Stimulated activated CD4-positive, alpha-beta T cell treated with anti-CD3 and anti-CD28 coated beads, Interleukin-4, amount 100 ng/mL, for 4 hours (primary cell): ENCODE results near the gene PRKAR2B.

Experiments used
- DNase-seq, 2 experiments: peaks; one replicate each; pipeline ENCODE4 v3.0.0-alpha.2; 2020

Gene PRKAR2B

GRCh38 chr7:107044347-107045194 is at the start of gene PRKAR2B:
Gene PRKAR2B (plus strand): TSS chr7:107044705. CDS start chr7:107044908, 203 bp downstream.
- DNase-seq: peak; percentile 67 to 76

DNA sequence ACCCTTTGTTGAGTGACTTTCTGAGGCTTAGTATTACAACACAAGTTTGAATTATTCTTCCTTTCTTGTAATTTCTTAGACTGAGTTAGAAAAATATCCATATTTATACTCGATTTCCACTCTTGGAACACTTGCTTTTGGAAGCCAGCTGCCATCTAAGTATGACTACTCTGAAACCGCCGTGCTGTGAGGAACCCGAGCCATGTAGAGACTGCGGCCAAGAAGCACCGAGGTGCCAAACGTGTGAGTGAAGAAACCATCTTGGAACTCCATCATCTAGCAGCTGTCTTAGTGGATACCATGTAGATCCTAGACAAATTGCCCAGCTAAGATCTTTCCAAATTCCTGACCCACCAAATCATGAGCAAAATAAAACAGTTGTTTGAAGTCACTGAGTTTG is 49.7 kb upstream of the PRKAR2B start:
- no peak for DNase-seq

DNA sequence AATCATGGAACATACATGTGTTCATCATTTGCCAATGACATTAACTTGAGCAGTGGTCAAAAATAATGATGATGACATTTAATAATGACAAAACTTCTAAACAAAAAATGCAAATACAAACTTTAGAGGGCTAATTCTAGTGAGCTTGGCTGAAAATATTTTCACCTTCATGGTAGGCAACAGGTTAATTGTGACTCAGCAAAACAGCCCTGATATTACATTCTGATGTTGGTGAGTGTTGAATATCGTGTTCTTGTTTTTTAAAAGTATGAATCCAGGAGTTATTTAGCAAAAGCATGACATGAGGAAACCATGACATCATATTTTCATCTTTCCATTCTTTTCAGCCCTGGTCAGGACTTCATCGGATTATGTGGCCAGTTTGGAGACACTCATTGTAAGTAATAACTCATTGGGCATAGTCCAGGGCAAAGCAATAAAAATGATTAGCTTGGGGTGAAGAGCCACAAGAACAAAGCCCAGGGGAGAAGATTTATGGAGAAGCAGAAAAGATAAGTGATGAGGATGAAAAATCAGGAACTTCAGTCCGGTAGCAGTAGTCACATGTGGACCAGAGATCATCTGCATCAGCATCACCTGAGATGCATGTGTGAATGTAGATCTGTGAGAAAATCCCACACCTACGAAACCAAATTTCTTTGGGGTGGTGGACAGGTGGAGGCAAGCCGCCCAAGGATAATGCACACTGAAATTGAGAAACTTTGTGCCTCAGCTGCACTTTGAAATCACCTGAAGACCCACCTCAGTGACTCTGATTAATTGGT is 46.8 kb upstream of the PRKAR2B start:
- DNase-seq: no peak

DNA sequence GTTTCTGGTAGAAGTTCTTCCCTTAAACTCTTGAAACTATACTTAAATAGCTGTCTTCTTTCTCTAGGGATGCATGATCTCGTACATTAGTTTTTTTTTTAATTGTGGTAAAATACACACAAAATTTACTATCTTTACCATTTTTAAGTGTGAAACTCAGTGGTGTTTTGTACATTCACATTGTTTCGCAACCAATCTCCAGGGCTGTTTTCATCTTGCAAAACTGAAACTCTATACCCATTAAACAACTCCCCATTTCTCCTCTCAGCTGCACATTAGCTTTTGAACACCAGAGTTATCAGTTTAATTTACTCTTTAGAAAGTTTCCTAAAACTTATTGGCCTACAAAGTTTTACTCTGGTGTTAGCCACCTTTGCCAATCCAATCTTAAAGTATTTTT is 45.5 kb upstream of the PRKAR2B start:
- no peak for DNase-seq

GRCh38 chr7:107001490-107001889 is 43.0 kb upstream of the PRKAR2B start:
- no peak for DNase-seq

- DNase-seq: no peak
Measured at GRCh38 chr7:107002126-107002525, 42.4 kb upstream of the PRKAR2B start.

GRCh38 chr7:107002529-107002998 is 41.9 kb upstream of the PRKAR2B start:
- DNase-seq: no peak

GRCh38 chr7:107007007-107007891 is 37.3 kb upstream of the PRKAR2B start:
- no peak for DNase-seq

- DNase-seq: no peak
Measured at GRCh38 chr7:107007892-107008287, 36.6 kb upstream of the PRKAR2B start.

DNA sequence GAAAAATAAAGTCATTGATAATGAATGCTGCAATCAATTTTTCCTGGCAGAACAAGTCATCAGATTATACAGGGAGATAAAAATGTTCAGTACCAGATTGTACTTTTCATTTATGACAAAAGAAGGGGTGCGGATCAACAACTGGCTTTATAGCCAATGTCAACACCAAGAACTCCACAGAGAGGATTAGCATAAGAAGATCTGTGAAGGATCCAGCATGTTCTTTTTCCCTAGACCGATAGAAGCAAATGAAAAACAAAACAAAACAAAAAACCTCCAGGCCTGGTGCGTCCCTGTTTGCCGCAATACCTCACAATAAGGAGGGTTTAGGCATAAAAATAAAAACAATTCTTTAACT is 34.7 kb upstream of the PRKAR2B start:
- DNase-seq: no peak

DNA sequence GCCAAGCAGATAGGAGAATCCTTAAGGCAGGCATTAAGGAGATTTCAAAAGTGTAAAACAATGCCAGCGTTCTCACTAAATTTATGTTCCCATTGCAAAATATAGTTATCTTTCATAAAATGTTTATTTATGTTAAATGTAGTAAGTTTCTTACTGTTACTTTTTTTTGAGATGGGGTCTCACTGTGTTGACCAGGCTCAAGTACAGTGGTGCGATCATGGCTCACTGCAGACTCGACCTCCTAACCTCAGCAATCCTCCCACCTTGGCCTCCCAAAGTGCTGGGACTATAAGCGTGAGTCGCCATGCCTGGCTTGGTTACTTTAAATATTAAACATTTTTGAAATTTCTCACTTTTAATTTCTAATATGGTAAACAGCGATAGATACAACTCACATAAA is 31.8 kb upstream of the PRKAR2B start:
- DNase-seq: no peak

GRCh38 chr7:107014387-107015023 is 30.0 kb upstream of the PRKAR2B start:
- no peak for DNase-seq

DNA sequence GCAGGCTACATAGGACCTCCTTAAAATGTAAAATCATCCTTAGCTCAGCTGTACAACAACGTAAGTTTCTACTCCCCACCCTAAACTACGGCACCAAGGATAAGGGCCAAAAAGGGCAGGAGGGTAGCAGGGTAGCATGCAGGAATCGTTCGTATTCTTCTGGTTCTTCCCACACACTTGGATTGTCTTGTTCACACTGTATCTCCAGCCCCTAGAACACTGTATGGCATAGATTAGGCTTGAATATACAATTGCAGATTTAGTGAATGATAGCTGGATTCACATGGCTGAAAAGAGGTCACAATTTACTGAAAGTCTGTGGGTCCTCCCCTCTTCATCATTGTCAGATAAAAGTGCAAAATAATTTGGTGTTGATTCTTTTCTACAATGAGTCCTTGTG is 28.2 kb upstream of the PRKAR2B start:
- no peak for DNase-seq

DNA sequence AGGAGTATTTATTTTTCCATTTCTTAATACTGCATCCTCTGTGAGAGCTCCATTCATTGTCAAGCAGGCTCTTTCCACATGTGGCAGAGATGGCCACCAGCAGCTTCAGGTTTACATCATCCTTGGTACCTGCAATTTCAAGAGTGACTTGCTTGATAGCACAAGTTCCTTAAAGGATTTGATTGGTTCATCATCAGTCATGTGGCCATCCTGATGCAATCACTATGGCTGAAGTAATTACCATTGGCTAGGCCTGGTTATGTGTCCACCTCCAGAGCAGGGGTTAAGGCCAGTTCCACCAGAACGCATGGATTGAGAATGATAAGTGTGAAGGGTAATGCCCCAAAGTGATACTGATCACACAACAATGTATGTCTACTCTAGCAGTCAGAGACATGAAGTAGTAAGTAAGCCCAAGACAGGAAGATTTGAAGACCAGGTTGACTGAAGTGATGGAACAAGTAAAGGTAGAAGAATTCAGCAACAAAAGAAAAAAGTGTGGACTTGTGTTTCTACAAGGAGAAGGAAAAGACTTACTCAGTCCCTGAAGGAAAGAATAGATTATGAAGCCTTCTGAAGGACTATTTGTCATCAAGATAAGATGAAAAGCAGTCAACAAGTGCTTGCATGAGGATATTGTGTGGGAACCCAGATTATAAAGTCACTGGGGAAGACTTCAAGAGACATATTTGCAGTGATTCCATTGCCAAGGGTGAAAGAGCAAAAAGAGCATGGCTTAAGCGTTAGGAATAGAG is 26.4 kb upstream of the PRKAR2B start:
- no peak for DNase-seq

DNA sequence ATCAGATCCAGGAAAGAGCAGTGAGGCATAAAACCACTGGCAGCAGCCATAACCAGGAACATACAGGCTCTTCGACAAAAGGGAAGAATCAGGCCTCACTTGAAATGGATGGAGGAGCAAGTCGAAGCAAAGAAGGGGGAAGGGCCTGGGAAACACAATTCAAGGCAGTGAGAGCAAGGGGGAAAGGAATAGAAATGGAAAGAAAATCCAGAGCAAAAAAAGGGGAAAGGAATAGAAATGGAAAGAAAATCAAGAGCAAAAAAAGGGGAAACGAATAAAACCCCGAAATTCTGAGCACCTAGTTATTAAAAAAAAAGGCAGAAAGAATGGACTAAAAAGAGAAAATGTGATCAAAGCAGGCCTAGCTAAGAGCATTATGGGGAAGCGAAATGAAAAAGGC is 24.1 kb upstream of the PRKAR2B start:
- DNase-seq: no peak

- DNase-seq: no peak
Measured at GRCh38 chr7:107021600-107021999, 22.9 kb upstream of the PRKAR2B start.

- no peak for DNase-seq
Measured at GRCh38 chr7:107023522-107024151, 20.9 kb upstream of the PRKAR2B start.

- no peak for DNase-seq
Measured at GRCh38 chr7:107024906-107025305, 19.6 kb upstream of the PRKAR2B start.

GRCh38 chr7:107025449-107026103 is 18.9 kb upstream of the PRKAR2B start:
- DNase-seq: no peak

GRCh38 chr7:107026166-107026565 is 18.3 kb upstream of the PRKAR2B start:
- no peak for DNase-seq

GRCh38 chr7:107027208-107027607 is 17.3 kb upstream of the PRKAR2B start:
- DNase-seq: no peak
